GF-D8 (cell line): ENCODE measurements around the gene SLC6A3.
"Not testable (repeated sequence)": the region's sequence is repeated elsewhere in the genome, so short reads cannot be mapped to it uniquely, and the experiment has no call there.

Experiments used
- DNase-seq: peaks from one replicate; lab custom pipeline; 2025; lab: John Stamatoyannopoulos, UW

Gene SLC6A3

DNA sequence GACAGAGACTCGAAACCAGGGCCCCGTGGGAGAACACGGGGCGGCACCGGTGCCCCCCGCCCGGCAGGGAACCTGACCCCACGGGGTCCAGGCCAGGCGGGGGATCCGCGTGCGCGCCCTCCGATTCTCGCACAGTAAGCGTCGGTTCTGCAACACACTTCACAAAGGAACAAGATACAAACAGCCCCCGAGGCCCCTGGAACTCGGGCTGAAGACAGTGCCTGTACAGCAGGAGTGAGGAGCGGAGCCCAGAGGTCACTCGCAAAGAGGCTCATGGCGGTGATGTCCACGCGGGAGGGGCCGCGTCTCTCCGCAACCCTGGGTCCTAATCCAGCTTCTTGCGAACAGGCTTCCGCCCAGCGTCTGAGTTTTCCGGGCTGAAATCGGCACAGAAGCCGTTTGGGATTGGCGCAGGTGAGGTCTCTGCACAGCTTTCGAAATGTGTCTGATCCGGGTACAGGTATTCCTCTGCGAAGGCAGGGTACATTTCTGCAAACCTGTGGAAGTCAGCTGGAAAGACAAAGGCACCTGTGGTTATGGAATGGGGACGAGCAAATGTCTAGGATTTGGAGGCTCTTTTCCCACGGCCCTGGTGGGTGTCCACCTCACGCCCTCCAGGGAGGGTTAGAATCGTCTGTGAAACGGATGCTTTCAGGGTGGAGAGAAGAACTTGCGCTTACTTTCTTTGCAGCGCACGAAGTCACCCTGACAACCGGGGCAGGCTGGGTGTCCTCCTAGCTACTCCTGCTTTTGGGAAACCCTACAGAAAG, 18.3 kb upstream of the SLC6A3 start:
- no peak for DNase-seq

DNA sequence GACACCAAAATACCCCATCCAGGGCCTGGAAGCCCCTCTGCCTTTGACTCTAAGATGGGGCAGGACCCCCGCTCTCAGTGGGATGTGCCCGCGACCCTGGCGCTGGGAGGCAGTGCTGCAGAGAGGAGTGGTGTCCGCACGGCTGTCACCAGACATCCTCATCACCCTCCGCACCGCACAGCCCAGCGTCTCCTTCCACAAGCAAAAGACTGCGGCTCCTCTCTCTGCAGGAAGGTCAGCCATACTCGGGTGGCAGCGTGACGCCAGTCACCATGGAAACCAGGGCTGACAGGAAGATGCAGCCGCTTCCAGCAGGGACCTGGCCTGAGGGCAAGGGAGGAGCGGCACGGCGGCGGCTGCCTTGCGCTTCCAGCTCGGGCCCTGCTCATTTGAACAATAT, 17.1 kb upstream of the SLC6A3 start:
- no peak for DNase-seq

DNA sequence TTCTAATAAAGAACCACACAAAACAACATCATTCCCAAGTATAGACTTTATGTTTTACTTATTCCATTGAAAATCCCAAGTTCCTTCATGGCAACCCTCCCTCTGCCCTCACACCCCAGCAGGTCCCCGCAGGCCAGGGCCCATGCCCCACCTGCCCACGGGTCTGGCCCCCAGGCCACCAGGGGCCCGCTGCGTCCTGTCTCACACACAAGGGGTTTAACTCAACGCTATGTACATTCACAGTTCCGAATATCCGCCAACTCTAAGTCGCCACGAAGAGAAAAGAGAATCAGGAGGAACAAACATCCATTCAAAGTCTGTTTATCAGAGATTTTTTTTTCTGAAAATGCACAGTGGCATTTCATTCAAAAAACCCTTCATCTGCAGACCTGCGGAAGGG, 16.2 kb upstream of the SLC6A3 start:
- DNase-seq, result no peak

DNA sequence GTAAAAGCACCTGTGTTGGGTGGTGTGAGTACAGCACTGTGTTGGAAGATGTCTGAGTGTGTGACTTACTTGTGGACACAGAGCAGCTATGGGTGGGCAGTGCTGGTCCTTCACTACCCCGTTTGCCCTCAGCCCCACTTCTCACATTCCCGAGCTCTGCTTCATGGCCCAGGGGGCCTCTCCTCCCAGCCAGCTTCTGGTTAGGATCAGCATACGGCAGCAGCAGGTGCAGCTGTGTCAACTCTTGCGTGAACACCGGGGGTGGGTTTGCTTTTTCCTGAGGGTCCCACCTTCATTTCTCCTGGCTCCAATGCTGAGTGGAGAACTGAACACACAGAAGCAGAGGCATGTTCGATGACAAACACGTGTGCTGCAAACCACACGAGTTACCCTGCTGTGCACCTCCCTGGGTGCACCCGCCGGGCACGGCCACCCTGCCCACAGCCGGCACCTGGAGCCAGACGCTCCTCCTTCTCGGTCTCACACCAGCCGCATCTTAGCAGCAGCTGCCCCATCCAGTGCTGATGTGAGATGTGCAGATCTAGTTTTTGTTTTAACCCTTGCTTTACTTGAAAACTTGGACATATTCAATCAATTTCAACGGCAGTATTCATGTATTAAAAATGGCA, 14.9 kb upstream of the SLC6A3 start:
- no peak for DNase-seq

DNA sequence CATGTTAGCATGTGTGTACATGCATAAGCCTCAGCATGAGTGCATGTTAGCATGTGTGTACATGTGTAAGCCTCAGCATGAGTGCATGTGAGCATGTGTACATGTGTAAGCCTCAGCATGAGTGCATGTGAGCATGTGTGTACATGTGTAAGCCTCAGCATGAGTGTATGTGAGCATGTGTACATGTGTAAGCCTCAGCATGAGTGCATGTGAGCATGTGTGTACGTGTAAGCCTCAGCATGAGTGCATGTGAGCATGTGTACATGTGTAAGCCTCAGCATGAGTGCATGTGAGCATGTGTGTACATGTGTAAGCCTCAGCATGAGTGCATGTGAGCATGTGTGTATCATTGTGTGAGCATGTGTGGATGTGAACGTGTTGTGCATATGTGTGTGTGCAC, 14.2 kb upstream of the SLC6A3 start:
- not testable (repeated sequence) for DNase-seq

DNA sequence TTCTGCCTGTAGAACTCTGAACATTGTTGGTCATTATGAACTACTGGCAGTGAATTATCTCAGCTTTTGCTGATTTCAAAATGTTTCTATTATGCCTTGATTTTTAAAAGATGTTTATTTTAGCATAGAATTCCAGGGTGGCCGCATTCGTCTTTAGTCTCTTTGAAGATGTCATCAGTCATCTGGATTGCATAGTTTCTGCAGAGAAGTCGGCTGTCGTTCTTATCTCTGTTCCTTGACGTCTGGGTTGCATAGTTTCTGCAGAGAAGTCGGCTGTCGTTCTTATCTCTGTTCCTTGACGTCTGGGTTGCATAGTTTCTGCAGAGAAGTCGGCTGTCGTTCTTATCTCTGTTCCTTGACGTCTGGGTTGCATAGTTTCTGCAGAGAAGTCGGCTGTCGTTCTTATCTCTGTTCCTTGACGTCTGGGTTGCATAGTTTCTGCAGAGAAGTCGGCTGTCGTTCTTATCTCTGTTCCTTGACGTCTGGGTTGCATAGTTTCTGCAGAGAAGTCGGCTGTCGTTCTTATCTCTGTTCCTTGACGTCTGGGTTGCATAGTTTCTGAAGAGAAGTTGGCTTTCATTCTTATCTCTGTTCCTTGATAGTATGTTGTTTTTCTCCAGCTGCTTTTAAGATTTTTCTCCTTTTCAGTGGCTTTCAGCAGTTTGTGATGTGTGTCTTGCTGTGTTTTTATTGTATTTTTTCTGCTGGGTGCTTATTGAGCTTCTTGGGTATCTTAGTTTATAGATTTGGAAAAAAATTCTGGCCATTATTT, 11.1 kb upstream of the SLC6A3 start:
- not testable (repeated sequence) for DNase-seq

DNA sequence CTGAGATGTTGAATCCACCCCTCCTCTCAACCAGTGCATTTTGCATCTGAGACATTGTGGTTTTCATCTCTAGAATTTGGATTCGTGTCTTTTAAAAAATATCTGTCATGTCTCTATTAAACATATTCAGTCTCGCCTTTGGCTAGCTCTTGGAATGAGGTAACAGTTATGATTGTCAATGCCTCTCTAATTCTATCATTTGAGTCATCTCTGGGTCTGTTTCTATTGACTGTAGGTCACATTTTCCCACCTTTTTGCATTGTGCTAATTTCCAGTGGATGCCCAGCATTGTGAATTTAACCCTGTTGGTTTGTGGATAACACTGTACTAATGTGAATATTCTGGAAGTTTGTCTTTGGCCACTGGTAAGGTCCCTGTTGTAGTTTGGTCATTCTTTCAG, 8.4 kb upstream of the SLC6A3 start:
- DNase-seq, result no peak

DNA sequence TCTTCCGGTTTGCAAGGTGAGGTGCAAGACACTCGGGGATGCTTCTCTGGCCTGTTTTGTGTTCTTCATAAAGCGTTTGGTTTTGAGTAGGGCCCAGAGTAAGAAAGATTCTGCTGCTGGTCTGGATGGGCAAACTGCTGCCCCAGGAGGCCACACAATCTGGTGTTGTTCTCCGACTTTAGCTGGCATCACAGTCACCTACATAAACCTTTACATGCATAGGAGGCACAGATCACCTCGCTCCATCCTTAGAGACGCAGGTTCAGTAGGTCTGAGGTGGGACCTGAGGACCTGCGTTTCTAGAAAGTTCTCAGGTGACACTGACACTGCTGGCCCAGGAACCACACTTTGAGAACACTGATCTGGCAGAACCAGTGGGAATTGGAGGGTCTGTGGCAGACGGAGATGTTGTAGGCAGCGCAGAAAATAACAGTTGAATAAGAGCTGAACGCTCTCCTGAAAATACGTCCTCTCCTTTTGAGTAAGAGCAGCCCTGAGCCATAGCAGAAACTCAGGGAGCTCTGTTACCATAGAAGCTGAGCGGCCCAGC, 3.9 kb upstream of the SLC6A3 start:
- no peak for DNase-seq

DNA sequence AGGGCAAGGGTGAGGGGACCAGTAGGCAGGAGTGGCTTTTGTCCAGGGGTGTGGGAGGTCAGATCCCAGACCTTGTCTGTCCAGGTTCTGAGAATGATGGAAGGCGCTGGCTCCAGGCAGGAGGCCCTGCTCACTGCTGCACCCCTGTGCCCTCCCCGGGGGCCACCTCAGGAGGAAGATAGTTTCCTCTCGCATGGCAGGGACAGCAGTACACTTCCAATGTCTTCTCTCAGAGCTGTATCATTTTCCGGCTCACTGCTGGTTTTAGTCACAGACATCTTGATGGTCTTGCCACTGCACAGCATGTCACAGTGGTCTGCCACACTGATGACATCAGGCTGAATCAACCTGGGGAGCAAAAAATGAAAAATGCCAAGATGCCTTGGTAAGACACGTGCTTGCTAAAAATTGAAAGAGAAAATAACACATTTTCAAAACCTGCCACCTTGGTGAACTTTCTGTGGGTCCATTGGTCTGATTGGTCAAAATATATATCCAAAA, 3.3 kb upstream of the SLC6A3 start:
- no peak for DNase-seq

DNA sequence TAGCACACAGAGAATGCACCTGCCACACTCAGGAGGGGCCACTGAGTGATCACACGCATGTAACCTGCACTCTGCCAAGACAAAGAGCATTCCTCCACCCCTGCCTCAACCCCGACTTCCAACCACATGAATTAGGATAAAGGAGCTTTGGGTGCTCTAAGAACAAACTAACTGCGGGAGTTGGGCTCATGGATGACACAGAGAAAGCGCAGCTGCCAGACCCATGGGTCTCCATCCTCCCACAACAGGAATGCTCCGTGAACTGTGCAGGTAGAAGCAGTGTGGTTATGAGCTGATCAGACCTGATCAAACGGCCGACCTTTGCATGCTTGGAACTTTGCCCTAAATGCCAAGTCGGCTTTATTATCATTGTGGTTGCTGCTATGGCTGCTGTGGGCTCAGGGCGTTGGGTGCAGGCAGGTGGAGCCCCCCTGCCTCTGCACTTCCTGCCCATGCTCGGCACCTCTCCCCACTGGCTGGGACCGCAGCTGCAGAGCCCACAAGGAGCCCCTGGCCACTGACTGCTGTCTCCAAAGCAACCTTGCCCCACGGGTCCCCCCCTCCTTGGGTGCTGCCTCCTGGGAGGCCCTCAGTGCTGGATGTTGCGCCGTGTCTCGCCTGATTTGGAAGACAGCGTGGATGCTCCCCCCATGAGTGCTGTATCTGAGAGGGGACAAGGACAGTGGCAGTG, 2.6 kb upstream of the SLC6A3 start:
- no peak for DNase-seq

DNA sequence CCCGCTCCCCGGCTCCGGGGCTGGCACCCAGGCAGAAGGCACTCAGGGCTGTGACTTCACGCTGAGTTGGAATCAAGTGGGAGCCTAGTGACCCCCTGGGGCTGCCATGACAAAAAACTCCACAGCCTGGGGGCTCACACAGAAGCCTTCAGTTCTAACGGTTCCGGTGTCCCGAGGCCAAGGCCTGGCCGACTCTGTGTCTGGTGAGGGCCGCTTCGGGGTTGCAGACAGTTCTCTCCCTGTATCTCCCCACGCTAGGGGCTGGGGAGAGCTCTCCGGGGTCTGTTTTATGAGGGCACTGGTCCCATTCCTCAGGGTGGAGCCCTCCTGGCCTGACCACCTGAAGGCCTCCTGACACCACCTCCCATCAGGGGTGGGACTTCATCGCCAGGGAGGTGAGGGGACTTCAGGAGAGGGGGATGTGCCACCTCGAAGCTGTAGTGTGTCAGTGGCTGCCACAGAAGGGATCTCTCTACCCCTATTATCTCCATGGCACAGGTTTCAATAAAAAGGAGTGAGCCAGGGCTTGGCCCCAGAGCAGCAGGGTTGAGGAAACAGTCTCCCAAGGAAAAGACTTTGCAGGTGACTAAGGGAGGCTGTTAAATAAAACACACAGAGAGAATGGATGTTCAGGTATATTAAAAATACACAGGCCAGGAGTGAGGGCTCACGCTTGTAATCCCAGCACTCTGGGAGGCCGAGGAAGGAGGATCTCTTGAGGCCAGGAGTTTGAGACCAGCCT, 1.5 kb upstream of the SLC6A3 start:
- no peak for DNase-seq

DNA sequence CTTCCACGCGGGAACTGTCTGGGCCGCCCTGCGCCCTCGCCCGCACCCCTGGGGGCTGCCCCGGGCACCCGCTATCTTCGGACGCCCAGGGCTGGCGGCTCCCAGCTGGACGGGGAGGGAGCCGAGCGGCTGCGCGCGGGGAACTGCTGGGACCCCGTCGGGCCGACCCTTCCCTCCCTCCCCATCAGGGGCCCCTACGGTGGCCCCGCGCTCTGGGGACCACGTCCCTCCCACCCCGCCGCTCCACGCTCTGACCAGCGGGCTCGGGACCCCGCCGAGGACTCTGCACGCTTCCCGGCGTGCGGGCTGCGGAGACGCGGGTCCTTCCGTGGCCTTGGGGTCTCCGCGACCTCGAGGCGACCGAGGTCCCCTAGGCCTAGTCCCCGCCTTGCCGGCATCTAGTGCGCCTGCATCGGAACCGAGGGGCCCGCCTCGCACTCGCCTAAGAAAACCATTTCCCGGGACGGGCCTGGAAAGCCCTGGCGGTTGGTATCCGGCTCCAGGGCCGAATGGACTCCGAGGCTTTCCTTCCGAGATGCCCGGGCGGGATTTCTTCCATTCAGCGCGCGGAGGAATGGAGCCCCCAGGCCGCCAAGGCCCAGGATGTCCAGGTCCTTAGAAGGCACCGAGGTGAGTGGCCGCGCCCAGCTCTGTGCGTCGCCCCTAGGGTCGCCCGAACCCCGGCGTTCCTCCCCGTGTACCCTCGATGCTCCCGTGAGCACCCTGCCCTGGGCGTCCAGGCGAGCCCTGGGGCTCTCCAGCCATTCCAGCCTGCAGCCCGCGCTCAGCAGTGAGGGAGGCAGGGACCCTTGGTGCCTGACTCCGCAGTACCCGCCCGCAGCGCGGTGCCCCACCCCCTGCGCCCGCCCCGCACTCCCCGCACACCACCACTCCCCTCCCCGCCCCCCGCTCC, 705 bp upstream of the SLC6A3 start:
- DNase-seq, result no peak

DNA sequence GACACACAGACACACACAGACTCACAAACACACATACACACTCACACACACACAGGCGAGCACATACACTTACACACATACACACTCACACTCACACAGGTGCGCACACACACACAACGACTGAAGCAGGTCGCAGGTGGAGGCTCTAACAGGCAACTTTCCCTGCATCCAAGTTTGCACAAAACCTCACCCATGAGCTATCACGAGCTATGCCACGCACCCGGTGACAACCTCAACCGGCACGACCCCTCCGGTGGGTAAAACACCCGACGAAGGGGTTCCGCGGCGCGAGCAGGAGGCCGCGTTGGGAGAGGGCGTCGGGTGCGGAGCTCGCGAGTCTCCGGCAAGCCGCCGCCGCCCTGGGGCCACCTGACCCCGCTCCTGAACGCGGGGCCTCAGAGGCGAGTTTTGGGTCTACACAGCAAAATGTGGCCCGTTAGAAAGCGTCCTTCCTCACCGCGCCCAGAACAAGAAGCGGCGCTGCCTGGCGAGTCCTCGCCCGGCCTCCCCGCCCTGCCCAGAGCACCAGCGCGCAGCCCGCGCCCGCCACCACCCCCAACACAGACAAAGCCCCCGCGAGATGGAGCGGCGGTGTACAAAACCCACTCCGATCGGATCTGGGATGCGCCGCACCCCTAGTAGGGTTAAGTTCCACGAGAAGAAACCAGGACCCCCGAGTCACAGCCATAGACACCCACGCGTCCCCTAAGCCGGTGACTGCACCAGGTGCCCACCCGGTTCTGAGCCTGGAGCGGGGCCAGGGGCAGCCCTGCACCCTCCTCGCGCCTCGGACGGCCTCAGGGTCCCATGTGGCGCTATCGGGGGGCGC, 665 bp downstream of the SLC6A3 start:
- no peak for DNase-seq

DNA sequence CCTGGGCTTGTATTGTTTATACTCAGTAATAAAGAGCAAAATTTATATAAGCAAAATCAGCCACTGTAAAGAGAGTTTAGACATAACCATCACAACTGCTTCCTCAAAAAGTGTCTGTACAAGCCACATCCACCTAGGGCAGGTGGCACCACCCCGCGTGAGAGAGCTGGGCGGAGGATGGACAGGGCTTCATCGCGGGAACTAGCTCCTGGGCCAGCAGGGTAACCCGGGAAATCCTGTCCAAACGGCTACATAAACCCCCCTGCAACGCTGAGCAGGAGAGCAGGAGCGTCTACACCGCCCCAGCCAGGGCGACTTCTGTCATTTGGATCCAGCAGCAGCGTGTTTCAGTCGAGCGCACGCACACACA, 1.3 kb downstream of the SLC6A3 start:
- DNase-seq, result no peak

DNA sequence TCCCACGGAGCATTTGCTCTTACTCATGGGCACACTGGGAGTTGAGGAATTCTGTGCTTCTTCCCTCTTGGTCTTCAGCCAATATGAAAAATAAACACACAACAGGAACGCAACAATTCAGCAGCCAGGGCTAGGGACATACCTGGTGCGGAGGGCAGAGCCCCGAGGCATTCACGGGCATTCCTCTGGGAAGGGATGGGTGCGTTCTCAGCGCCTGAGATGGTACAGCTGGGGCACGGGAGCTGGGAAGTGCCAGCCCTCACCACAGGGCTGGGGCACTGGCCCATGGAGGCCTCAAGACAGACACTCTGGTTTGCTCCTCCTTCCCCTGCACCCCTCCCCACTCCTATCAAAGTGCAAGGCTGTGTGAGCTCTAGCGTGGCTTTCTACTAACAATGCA, 2.1 kb downstream of the SLC6A3 start:
- DNase-seq, result no peak

DNA sequence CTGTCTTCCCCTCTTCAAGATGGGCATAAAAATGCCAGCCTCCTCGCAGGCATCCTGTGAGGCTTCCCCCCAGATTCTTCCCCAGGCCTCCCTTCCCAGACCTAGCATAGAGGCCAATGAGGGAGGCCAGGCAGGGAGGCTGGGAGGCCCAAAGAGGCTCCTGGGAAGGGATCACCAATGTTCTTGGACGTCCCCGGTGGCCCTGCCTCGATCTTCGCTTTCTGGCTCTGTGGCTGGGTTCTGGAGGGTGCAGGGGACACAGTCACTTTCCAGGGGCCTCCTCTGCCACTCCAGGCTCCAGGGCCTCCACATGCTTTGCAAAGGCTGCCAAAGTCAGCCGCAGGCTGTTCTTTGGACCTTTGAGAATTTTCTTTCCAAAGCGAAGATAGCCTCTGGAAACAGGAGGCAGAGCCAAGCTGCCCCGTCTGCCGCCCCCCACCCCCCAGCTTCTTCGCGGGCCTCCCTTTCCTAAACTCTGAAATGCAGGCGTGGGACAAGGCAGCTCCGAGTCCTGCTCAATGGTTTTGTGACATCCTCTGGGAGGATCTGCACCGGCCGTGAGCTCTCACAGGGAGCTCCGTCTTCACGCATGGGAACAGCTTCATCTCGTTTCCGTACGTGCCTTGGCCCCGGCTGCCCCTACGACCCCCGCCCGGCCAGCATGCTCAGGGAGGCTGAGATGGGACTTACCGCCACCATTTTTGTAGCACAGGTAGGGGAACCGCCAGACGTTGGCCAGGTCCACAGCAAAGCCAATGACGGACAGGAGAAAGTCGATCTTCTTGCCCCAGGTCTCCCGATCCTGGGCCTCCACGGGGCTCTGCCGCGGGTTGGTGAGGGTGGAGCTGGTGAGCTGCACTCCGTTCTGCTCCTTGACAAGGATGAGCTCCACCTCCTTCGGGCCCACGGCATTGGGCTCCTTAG, 2.8 kb downstream of the SLC6A3 start:
- DNase-seq, result no peak

DNA sequence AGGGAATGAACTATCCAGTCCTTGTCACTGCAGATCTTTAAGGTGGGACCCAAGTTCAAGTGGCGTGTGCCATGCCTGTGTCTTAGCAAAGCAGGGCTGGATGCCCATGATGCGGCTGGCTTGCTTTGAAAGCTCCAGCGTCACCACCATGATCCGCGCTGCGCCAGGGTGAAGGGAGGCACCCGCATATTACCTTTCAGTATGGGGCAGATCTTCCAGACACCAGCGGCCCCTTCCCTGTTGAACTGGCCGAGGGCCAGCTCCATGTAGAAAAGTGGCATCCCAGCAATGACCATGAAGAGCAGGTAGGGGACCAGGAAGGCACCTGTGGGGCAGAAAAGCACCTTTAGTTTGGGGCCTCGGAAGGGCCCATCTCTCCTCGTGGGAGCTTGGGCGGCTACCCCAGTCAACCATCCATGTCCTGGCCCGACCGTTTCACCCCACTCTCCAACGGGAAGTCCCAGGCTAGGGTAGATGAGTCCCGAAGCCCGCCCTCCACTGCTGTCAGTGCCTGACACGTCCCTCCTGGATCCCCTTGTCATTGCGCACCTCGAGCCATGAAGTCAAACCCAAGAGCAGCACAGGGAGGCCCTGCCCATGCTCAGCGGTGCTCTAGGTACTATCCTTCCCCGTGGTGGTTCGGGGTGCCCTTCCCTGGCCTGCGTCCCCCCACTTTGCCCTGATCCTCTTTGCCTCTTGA, 3.9 kb downstream of the SLC6A3 start:
- DNase-seq, result no peak

DNA sequence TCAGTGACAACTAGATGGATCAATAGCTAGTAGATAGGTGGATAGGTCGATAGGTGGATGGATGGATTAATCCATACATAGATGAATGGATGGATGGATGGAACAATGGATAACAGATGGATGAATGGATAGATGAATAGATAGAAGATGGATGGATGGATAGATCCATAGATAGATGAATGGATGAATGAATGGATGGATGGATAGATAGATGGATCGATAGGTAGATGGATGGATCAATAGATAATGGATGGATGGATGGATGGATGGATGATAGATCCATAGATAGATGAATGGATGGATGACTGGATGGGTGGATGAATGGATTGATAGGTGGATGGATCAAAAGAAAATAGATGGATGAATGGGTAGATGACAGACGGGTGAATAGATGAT, 5.1 kb downstream of the SLC6A3 start:
- no peak for DNase-seq
